HFFc6 (cell line): ENCODE measurements around the gene MAP3K5. TPM values are rescaled to one million over a fixed set of nuclear protein-coding genes. Genes with fewer than 3 reads are reported as not detected.

ENCODE experiments used
- DNase-seq: peaks from one replicate; pipeline ENCODE4 v3.0.0-alpha.2; 2018
- H3K27ac Mint-ChIP-seq: 2 replicates; pipeline ENCODE4 v1.8.0; 2020; ENCODE audit warnings: mild to moderate bottlenecking, mixed read lengths
- H3K27me3 Mint-ChIP-seq: 2 replicates; pipeline ENCODE4 v1.8.0; 2021; ENCODE audit warnings: mild to moderate bottlenecking, moderate library complexity, mixed read lengths; ENCODE audit not compliant: insufficient read depth
- H3K36me3 Mint-ChIP-seq: 2 replicates; pipeline ENCODE4 v1.8.0; 2021; ENCODE audit warnings: low read depth, mixed read lengths
- H3K4me1 Mint-ChIP-seq: 2 replicates; pipeline ENCODE4 v1.8.0; 2020; ENCODE audit warnings: low read depth, mixed read lengths
- H3K4me3 Mint-ChIP-seq: 2 replicates; pipeline ENCODE4 v1.8.0; 2020; ENCODE audit warnings: mild to moderate bottlenecking, moderate library complexity, mixed read lengths
- H3K9me3 Mint-ChIP-seq: 2 replicates; pipeline ENCODE4 v1.8.0; 2020; ENCODE audit warnings: mild to moderate bottlenecking, mixed read lengths
- CTCF ChIP-seq: fragments of 200-600 bp; sonication (generic); IDR thresholded peaks from 2 replicates; pipeline ENCODE4 v1.5.0; 2021; ENCODE audit warnings: antibody characterized with exemption, mild to moderate bottlenecking
- total RNA-seq, 6 experiments: library from RNA; stranded (reverse); fragmentation: NEBNext Ultra II Directional; extraction: Animal tissue kit (Norgen Biotek cat#: 25700); gene quantifications; 2 replicates in 1 of 6; 3 replicates in 5 of 6; pipeline ENCODE4 v1.2.3, GENCODE V29; 2021

The MAP3K5 gene
- total RNA-seq, 6 experiments from 2014 or later: 11.9 to 22.2 (median 19.1) TPM

GRCh38 chr6:136709429-136709828, 82.8 kb downstream of the MAP3K5 start:
- no peak overlapping the region for H3K4me3 Mint-ChIP-seq
- H3K4me1 Mint-ChIP-seq: peaks cover 8% of the 10 kb centered on the region
- no peak for DNase-seq
- no peaks in the 10 kb centered on the region; the same call in 1 of the 2 replicates for H3K27me3 Mint-ChIP-seq
- no peak for TF ChIP-seq CTCF
- H3K9me3 Mint-ChIP-seq: no peaks in the 10 kb centered on the region
- peaks cover 4% of the 10 kb centered on the region; the same call in 1 of the 2 replicates for H3K36me3 Mint-ChIP-seq
- H3K27ac Mint-ChIP-seq: no peak overlapping the region

GRCh38 chr6:136706430-136706829, 85.8 kb downstream of the MAP3K5 start:
- Mint-ChIP-seq H3K9me3 (no peaks in the 10 kb centered on the region), H3K4me1 (peaks cover 13% of the 10 kb centered on the region), H3K4me3 (no peak overlapping the region), H3K36me3 (peaks cover 5% of the 10 kb centered on the region; the same call in 1 of the 2 replicates), H3K27me3 (no peaks in the 10 kb centered on the region; the same call in 1 of the 2 replicates), H3K27ac (peak overlapping the region; percentile 1; the same call in 1 of the 2 replicates)
- TF ChIP-seq CTCF: no peak
- no peak for DNase-seq

GRCh38 chr6:136703331-136703865, 88.9 kb downstream of the MAP3K5 start:
- DNase-seq: no peak
- peaks cover 5% of the 10 kb centered on the region; the same call in 1 of the 2 replicates for H3K36me3 Mint-ChIP-seq
- H3K4me1 Mint-ChIP-seq: peaks cover 25% of the 10 kb centered on the region
- no peak for TF ChIP-seq CTCF
- no peaks in the 10 kb centered on the region for H3K9me3 Mint-ChIP-seq
- no peak overlapping the region for H3K4me3 Mint-ChIP-seq
- H3K27ac Mint-ChIP-seq: no peak overlapping the region
- no peaks in the 10 kb centered on the region; the same call in 1 of the 2 replicates for H3K27me3 Mint-ChIP-seq

- H3K4me1 Mint-ChIP-seq: peaks cover 18% of the 10 kb centered on the region
- no peak for DNase-seq
- H3K36me3 Mint-ChIP-seq: peaks cover 5% of the 10 kb centered on the region; the same call in 1 of the 2 replicates
- no peak overlapping the region for H3K27ac Mint-ChIP-seq
- no peaks in the 10 kb centered on the region for H3K9me3 Mint-ChIP-seq
- TF ChIP-seq CTCF: no peak
- H3K4me3 Mint-ChIP-seq: no peak overlapping the region
- no peaks in the 10 kb centered on the region; the same call in 1 of the 2 replicates for H3K27me3 Mint-ChIP-seq
These were observed 91.2 kb downstream of the MAP3K5 start for GRCh38 chr6:136701045-136701444.

GRCh38 chr6:136699358-136699757, 92.9 kb downstream of the MAP3K5 start:
- Mint-ChIP-seq H3K27me3 (no peaks in the 10 kb centered on the region; the same call in 1 of the 2 replicates), H3K36me3 (peaks cover 5% of the 10 kb centered on the region; the same call in 1 of the 2 replicates), H3K4me1 (peaks cover 17% of the 10 kb centered on the region), H3K4me3 (no peak overlapping the region), H3K27ac (no peak overlapping the region), H3K9me3 (no peaks in the 10 kb centered on the region)
- no peak for DNase-seq
- TF ChIP-seq CTCF: no peak
